BJ (cell line): ENCODE results near the gene RHBDD2. TPM values are rescaled to one million over a fixed set of nuclear protein-coding genes. Genes with fewer than 3 reads are reported as not detected.
A peak's percentile ranks its signal among the peaks of the same experiment; 100 is the strongest.
"Not testable (repeated sequence)": the region's sequence is repeated elsewhere in the genome, so short reads cannot be mapped to it uniquely, and the experiment has no call there.

ENCODE experiments used
- CTCF ChIA-PET: fragments of 350-600 bp; formaldehyde crosslinking; extraction: SDS; loops from one replicate; lab custom pipeline; 2021; ENCODE audit warnings: antibody characterized with exemption, inconsistent platforms; lab: Yijun Ruan, JAX
- POLR2A ChIA-PET: fragments of 300-600 bp; sonication (Branson Sonifier 250); formaldehyde crosslinking; extraction: SDS; loops from one replicate; lab custom pipeline; 2021; ENCODE audit warnings: antibody characterized with exemption; lab: Charles Lee
- DNase-seq: peaks from one replicate; pipeline ENCODE4 v3.0.0-alpha.2; 2011; ENCODE audit warnings: low read depth
- H3K27me3 ChIP-seq: 2 replicates; pipeline ENCODE4 v1.6.0; 2011; ENCODE audit warnings: low read length; ENCODE audit not compliant: control insufficient read depth, insufficient read depth
- H3K36me3 ChIP-seq: 2 replicates; pipeline ENCODE4 v1.5.1; 2011; ENCODE audit warnings: low read length; ENCODE audit not compliant: control insufficient read depth, insufficient read depth
- H3K4me3 ChIP-seq: 2 replicates; pipeline ENCODE4 v1.5.1; 2011; ENCODE audit warnings: low read depth, mild to moderate bottlenecking, control low read depth, low read length
- CTCF ChIP-seq: IDR thresholded peaks from 2 replicates; pipeline ENCODE4 v1.5.1; 2011; ENCODE audit warnings: low read depth, mild to moderate bottlenecking, control low read depth, inconsistent platforms, low read length, moderate library complexity; ENCODE audit not compliant: insufficient read depth
- polyA plus RNA-seq: library from polyadenylated mRNA; depleted of rRNA; stranded (reverse); fragments of >200 nt; gene quantifications from 2 replicates; pipeline ENCODE4 v1.2.3, GENCODE V29; 2011

The RHBDD2 gene
- polyA plus RNA-seq, 1 experiment = 71.3 TPM

- Histone ChIP-seq H3K36me3 (no peaks in the 10 kb centered on the region), H3K4me3 (no peak overlapping the region), H3K27me3 (no peaks in the 10 kb centered on the region)
- TF ChIP-seq CTCF = no peak
- DNase-seq = no peak
- ChIA-PET POLR2A (no interaction called here), CTCF (no interaction called here)
These were observed 38.8 kb upstream of the RHBDD2 start for GRCh38 chr7:75840029-75840428.

GRCh38 chr7:75842836-75843446 is 35.9 kb upstream of the RHBDD2 start:
- no peaks in the 10 kb centered on the region for H3K36me3 ChIP-seq
- ChIA-PET POLR2A (no interaction called here), CTCF (no interaction called here)
- TF ChIP-seq CTCF = no peak
- peak; percentile 75 for DNase-seq
- H3K27me3 ChIP-seq = peaks cover 3% of the 10 kb centered on the region; the same call in 1 of the 2 replicates
- no peak overlapping the region for H3K4me3 ChIP-seq

GRCh38 chr7:75843613-75844116 is 35.2 kb upstream of the RHBDD2 start:
- Histone ChIP-seq H3K27me3 (peaks cover 3% of the 10 kb centered on the region; the same call in 1 of the 2 replicates), H3K4me3 (no peak overlapping the region), H3K36me3 (no peaks in the 10 kb centered on the region)
- ChIA-PET POLR2A (no interaction called here), CTCF (interaction anchor here (1.8 kb wide), 1 partner anchor 176 kb away, joined by 4 read pairs; no protein-coding TSS in a partner anchor)
- no peak for TF ChIP-seq CTCF
- DNase-seq = no peak

GRCh38 chr7:75844158-75844557 is 34.7 kb upstream of the RHBDD2 start:
- peaks cover 3% of the 10 kb centered on the region; the same call in 1 of the 2 replicates for H3K27me3 ChIP-seq
- H3K36me3 ChIP-seq = no peaks in the 10 kb centered on the region
- TF ChIP-seq CTCF = no peak
- ChIA-PET POLR2A (no interaction called here), CTCF (interaction anchor here (1.8 kb wide), 1 partner anchor 176 kb away, joined by 4 read pairs; no protein-coding TSS in a partner anchor)
- no peak overlapping the region for H3K4me3 ChIP-seq
- no peak for DNase-seq

GRCh38 chr7:75845132-75845531 is 33.7 kb upstream of the RHBDD2 start:
- H3K36me3 ChIP-seq, DNase-seq, POLR2A ChIA-PET, H3K4me3 ChIP-seq, H3K27me3 ChIP-seq: not testable (repeated sequence)
- CTCF ChIA-PET = interaction anchor here (0.8 to 1.8 kb wide), 3 partner anchors 9 to 175 kb away, joined by 3 to 4 read pairs (median 3); no protein-coding TSS in a partner anchor
